ENCODE results near the gene PRDM16. TPM values are rescaled to one million over a fixed set of nuclear protein-coding genes. Genes with fewer than 3 reads are reported as not detected.

The PRDM16 gene
- total RNA-seq, 1 experiment from 2014 or later, result 0.17 TPM

- Histone ChIP-seq H2BK12ac (ENCODE audit: insufficient read length, low read depth, low read length) (no peak overlapping the region), H3K56ac (ENCODE audit: insufficient read length, low read depth, low read length) (no peak overlapping the region), H3K14ac (ENCODE audit: insufficient read depth, low read length) (no peak overlapping the region), H3K18ac (ENCODE audit: insufficient read length, low read depth, low read length) (no peak overlapping the region), H3K9me3 (ENCODE audit: control insufficient read depth, low read depth, low read length) (no peaks in the 10 kb centered on the region), H3K27ac (ENCODE audit: insufficient read length, low read depth, low read length) (no peak overlapping the region), H2BK120ac (ENCODE audit: low read depth, low read length, poor library complexity, severe bottlenecking) (no peak overlapping the region), H3K27me3 (ENCODE audit: insufficient read depth, low read length) (no peaks in the 10 kb centered on the region), H3T11ph (ENCODE audit: low read length) (no peak overlapping the region), H2AK5ac (ENCODE audit: insufficient read length, low read length) (no peak overlapping the region), H3K23me2 (ENCODE audit: insufficient read length, low read depth, low read length, poor library complexity, severe bottlenecking) (no peaks in the 10 kb centered on the region), H4K5ac (ENCODE audit: insufficient read length, low read depth, low read length) (no peak overlapping the region), H4K20me1 (ENCODE audit: control insufficient read depth, insufficient read depth, insufficient read length) (no peaks in the 10 kb centered on the region), H2BK5ac (ENCODE audit: insufficient read length, low read length) (no peak overlapping the region), H3K9ac (ENCODE audit: extremely low read depth, insufficient read length, low read length) (no peak overlapping the region), H3K4ac (ENCODE audit: low read depth, low read length) (no peak overlapping the region), H2BK20ac (ENCODE audit: low read depth, low read length, poor library complexity, severe bottlenecking) (no peak overlapping the region), H3K4me2 (ENCODE audit: insufficient read depth, insufficient read length, low read length) (no peak overlapping the region), H3K23ac (ENCODE audit: insufficient read length, low read depth, low read length) (no peak overlapping the region), H4K8ac (replicated peaks; ENCODE audit: insufficient read length, low read depth, low read length) (no peak overlapping the region), H4K91ac (ENCODE audit: insufficient read length, low read depth, low read length) (no peak overlapping the region), H3K79me2 (ENCODE audit: insufficient read depth, low read length) (no peaks in the 10 kb centered on the region), H3K4me1 (ENCODE audit: insufficient read depth, low read length) (no peaks in the 10 kb centered on the region), H2BK15ac (ENCODE audit: low read depth, low read length) (no peak overlapping the region), H3K79me1 (ENCODE audit: insufficient read depth, low read depth, low read length, poor library complexity, severe bottlenecking) (no peaks in the 10 kb centered on the region), H2AFZ (ENCODE audit: low read length) (no peak overlapping the region)
- no peak overlapping the region for H3K27ac Mint-ChIP-seq
- no peak for DNase-seq
- no peak for TF ChIP-seq CTCF (conservative IDR thresholded peaks at IDR 0.05)
- H3K9me3 Mint-ChIP-seq, result no peaks in the 10 kb centered on the region
- WGBS (ENCODE audit: extremely low coverage, insufficient read length, low lambda C conversion rate), result no CpG with 5 or more reads among the region's 30 CpGs
- no peaks in the 10 kb centered on the region; the same call in 1 of the 2 replicates for H3K27me3 Mint-ChIP-seq (ENCODE audit: low read depth)
- H3K36me3 Mint-ChIP-seq (ENCODE audit: insufficient read depth in 1 of 3, low read depth in 3 of 3), result no peaks in the 10 kb centered on the region
- no peaks in the 10 kb centered on the region for H3K4me1 Mint-ChIP-seq
- no peak overlapping the region for H3K4me3 Mint-ChIP-seq
Measured at GRCh38 chr1:3161176-3161840, 92.3 kb downstream of the PRDM16 start.

All from H9 (cell line).